Muscle layer of colon (tissue), 2 donors: ENCODE results near the gene TBC1D9B.
"Not testable (repeated sequence)": the region's sequence is repeated elsewhere in the genome, so short reads cannot be mapped to it uniquely, and the experiment has no call there.

Experiments
- H3K27ac ChIP-seq: one replicate; pipeline ENCODE4 v1.7.0; 2013; ENCODE audit warnings: low read depth, mild to moderate bottlenecking, low read length, moderate library complexity
- H3K27me3 ChIP-seq, 2 donors: one replicate each; pipeline ENCODE4 v1.7.0; 2013; ENCODE audit warnings: low read length in 2 of 2, mild to moderate bottlenecking in 2 of 2; ENCODE audit not compliant: insufficient read depth in 2 of 2, control insufficient read depth in 1 of 2
- H3K36me3 ChIP-seq: one replicate; pipeline ENCODE4 v1.7.0; 2013; ENCODE audit warnings: mild to moderate bottlenecking, low read length; ENCODE audit not compliant: insufficient read depth
- H3K4me1 ChIP-seq: one replicate; pipeline ENCODE4 v1.7.0; 2013; ENCODE audit warnings: mild to moderate bottlenecking, low read length; ENCODE audit not compliant: insufficient read depth
- H3K4me3 ChIP-seq, 2 donors: one replicate each; pipeline ENCODE4 v1.7.0; 2013; ENCODE audit warnings: low read length in 2 of 2, low read depth in 1 of 2, mild to moderate bottlenecking in 1 of 2, moderate library complexity in 1 of 2
- H3K9ac ChIP-seq: one replicate; pipeline ENCODE4 v1.7.0; 2013; ENCODE audit warnings: low read length
- H3K9me3 ChIP-seq: one replicate; pipeline ENCODE4 v1.7.0; 2013; ENCODE audit warnings: mild to moderate bottlenecking, low read length
- donor health status: abdominal sarcoma.
- donor health status: Adenocarcinoma of cecum.

The TBC1D9B gene

GRCh38 chr5:179872828-179873575, 34.7 kb downstream of the TBC1D9B start:
- Histone ChIP-seq H3K36me3 (peaks cover 51% of the 10 kb centered on the region), H3K4me3 (no peak overlapping the region), H3K27ac (no peak overlapping the region), H3K9ac (no peak overlapping the region), H3K4me1 (no peaks in the 10 kb centered on the region), H3K27me3 (no peaks in the 10 kb centered on the region), H3K9me3 (no peaks in the 10 kb centered on the region)

GRCh38 chr5:179872055-179872827, 35.5 kb downstream of the TBC1D9B start:
- H3K36me3 ChIP-seq = peaks cover 47% of the 10 kb centered on the region

DNA sequence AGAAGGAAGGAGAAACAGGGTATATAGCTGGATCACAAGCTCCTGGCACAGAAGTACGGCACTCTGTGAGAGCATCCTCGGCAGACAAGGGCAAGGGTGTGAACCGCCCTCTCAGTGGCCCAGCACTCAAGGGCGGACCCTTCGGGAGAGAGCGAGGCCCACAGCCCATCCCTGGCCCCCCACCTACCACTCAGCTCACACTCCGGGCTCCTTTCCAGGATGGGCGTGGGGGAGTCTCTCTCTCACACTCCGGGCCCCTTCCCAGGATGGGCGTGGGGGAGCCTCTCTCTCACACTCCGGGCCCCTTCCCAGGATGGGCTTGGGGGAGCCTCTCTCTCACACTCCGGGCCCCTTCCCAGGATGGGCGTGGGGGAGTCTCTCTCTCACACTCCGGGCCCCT, 36.2 kb downstream of the TBC1D9B start:
- H3K27ac ChIP-seq, H3K4me1 ChIP-seq, H3K9ac ChIP-seq, H3K27me3 ChIP-seq, H3K4me3 ChIP-seq, H3K9me3 ChIP-seq: not testable (repeated sequence)
- H3K36me3 ChIP-seq = peaks cover 53% of the 10 kb centered on the region

More at GRCh38 chr5:179872055-179872827, 35.5 kb downstream of the TBC1D9B start:
- no peak overlapping the region for H3K9ac ChIP-seq
- H3K4me1 ChIP-seq = no peaks in the 10 kb centered on the region
- H3K27ac ChIP-seq = no peak overlapping the region
- H3K9me3 ChIP-seq = no peaks in the 10 kb centered on the region
- H3K4me3 ChIP-seq = no peak overlapping the region
- no peaks in the 10 kb centered on the region for H3K27me3 ChIP-seq

GRCh38 chr5:179870952-179871351, 36.7 kb downstream of the TBC1D9B start:
- H3K36me3 ChIP-seq = peaks cover 55% of the 10 kb centered on the region
- no peaks in the 10 kb centered on the region for H3K4me1 ChIP-seq
- H3K27me3 ChIP-seq = no peaks in the 10 kb centered on the region

GRCh38 chr5:179870403-179870903, 37.2 kb downstream of the TBC1D9B start:
- Histone ChIP-seq H3K27me3 (no peaks in the 10 kb centered on the region), H3K9ac (no peak overlapping the region), H3K4me1 (no peaks in the 10 kb centered on the region), H3K9me3 (no peaks in the 10 kb centered on the region), H3K36me3 (peaks cover 55% of the 10 kb centered on the region), H3K4me3 (no peak overlapping the region), H3K27ac (no peak overlapping the region)

More at GRCh38 chr5:179870952-179871351, 36.7 kb downstream of the TBC1D9B start:
- no peak overlapping the region for H3K4me3 ChIP-seq
- no peaks in the 10 kb centered on the region for H3K9me3 ChIP-seq
- H3K27ac ChIP-seq = no peak overlapping the region
- no peak overlapping the region for H3K9ac ChIP-seq

- Histone ChIP-seq H3K9ac (no peak overlapping the region), H3K36me3 (peaks cover 55% of the 10 kb centered on the region), H3K4me3 (no peak overlapping the region), H3K27me3 (no peaks in the 10 kb centered on the region), H3K9me3 (no peaks in the 10 kb centered on the region), H3K4me1 (no peaks in the 10 kb centered on the region), H3K27ac (no peak overlapping the region)
Observed at GRCh38 chr5:179869641-179870402, 37.9 kb downstream of the TBC1D9B start.

DNA sequence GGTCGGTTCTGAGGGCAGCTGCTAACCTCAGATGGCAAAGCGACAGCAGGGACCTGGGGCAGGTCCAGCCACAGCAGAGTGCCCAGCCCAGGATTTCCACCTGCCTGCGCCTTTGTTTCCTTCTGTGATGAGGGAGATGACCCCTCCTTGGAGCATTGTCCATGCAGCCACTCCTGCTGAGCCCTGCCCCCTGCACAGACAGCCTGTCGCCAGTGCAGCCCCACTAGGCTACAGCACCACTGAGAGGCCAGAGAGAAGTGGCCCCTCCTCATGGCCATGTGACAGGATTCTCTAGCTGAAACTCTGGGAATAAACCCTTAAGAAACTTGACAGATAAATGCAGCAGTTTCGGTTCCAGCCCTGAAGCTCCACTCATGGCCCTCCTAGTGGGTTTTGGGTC, 38.6 kb downstream of the TBC1D9B start:
- Histone ChIP-seq H3K9me3 (no peaks in the 10 kb centered on the region), H3K4me1 (no peaks in the 10 kb centered on the region), H3K36me3 (peaks cover 53% of the 10 kb centered on the region), H3K27me3 (no peaks in the 10 kb centered on the region), H3K9ac (no peak overlapping the region), H3K4me3 (no peak overlapping the region), H3K27ac (no peak overlapping the region)

- no peak overlapping the region for H3K9ac ChIP-seq
- peaks cover 53% of the 10 kb centered on the region for H3K36me3 ChIP-seq
- no peak overlapping the region for H3K27ac ChIP-seq
- no peak overlapping the region for H3K4me3 ChIP-seq
- H3K27me3 ChIP-seq = no peaks in the 10 kb centered on the region
- no peaks in the 10 kb centered on the region for H3K4me1 ChIP-seq
- H3K9me3 ChIP-seq = no peaks in the 10 kb centered on the region
Observed at GRCh38 chr5:179868541-179868940, 39.2 kb downstream of the TBC1D9B start.

DNA sequence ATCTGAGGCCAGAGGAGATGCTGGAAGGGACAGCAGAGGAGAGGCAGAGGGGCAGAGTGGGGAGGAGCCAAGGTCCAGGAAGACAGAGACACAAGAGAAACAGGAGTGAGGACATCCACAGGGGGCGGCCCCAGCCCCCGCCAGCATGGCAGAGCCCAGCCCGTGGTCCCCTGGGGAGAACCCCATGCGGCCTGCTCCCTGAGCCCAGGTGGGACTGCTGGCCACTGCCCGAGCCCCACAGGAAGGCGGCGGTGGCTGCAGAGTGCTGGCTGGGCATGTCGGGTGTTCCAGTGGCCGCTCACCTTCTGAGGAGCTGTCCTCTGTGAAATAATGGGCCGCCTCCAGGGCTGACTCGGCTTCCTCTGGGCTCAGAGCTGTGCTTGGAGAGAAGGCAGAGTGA, 40.2 kb downstream of the TBC1D9B start:
- no peaks in the 10 kb centered on the region for H3K27me3 ChIP-seq
- peaks cover 42% of the 10 kb centered on the region for H3K36me3 ChIP-seq
- no peak overlapping the region for H3K9ac ChIP-seq
- H3K4me1 ChIP-seq = no peaks in the 10 kb centered on the region
- H3K9me3 ChIP-seq = no peaks in the 10 kb centered on the region
- H3K4me3 ChIP-seq = no peak overlapping the region
- H3K27ac ChIP-seq = no peak overlapping the region

DNA sequence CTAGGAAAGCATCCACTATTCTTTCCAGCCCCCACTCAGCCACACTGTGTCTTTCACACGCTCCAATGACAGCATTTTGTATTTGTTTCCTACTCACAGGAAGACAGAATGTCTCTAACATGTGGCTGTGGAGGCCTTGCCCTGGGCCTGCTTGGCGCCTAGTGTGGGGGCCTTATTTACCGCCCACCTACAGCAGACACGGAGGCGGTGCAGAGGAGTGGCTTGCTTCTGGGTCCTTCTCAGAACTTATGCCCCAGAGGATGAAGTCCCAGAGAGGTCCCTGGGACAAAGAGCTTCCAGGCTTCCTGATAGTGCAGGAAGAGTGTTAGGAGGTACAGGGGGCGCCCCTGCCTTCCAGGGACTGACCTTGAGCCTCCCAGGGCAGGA, 40.6 kb downstream of the TBC1D9B start:
- no peak overlapping the region for H3K27ac ChIP-seq
- no peaks in the 10 kb centered on the region for H3K9me3 ChIP-seq
- H3K4me1 ChIP-seq = no peaks in the 10 kb centered on the region
- H3K27me3 ChIP-seq = no peaks in the 10 kb centered on the region
- H3K36me3 ChIP-seq = peaks cover 38% of the 10 kb centered on the region
- H3K4me3 ChIP-seq = no peak overlapping the region
- no peak overlapping the region for H3K9ac ChIP-seq
